GM18508 (cell line): ENCODE results near the gene PRKN.

Experiments
- ATAC-seq: cut with Tn5 transposase; IDR thresholded peaks from one replicate; pipeline ENCODE4 v1.9.1; 2021; ENCODE audit warnings: moderate number of reproducible peaks; ENCODE audit not compliant: insufficient read depth, unreplicated experiment

The PRKN gene

GRCh38 chr6:162478192-162478671, 249.3 kb downstream of the PRKN start:
- ATAC-seq = peak; percentile 54

- ATAC-seq = no peak
These were observed 252.8 kb downstream of the PRKN start for GRCh38 chr6:162474722-162475121.

GRCh38 chr6:162471842-162472241, 255.7 kb downstream of the PRKN start:
- ATAC-seq = no peak

- no peak for ATAC-seq
These were observed 259.2 kb downstream of the PRKN start for GRCh38 chr6:162468326-162468725.

- no peak for ATAC-seq
These were observed 259.9 kb downstream of the PRKN start for GRCh38 chr6:162467679-162468078.

- no peak for ATAC-seq
These were observed 264.0 kb downstream of the PRKN start for GRCh38 chr6:162463576-162463975.

GRCh38 chr6:162459985-162460384, 267.6 kb downstream of the PRKN start:
- no peak for ATAC-seq

GRCh38 chr6:162450358-162450757, 277.2 kb downstream of the PRKN start:
- no peak for ATAC-seq

GRCh38 chr6:162448294-162448693, 279.3 kb downstream of the PRKN start:
- no peak for ATAC-seq

- ATAC-seq = no peak
These were observed 284.5 kb downstream of the PRKN start for GRCh38 chr6:162443101-162443500.

GRCh38 chr6:162442687-162443086, 284.9 kb downstream of the PRKN start:
- ATAC-seq = no peak

- no peak for ATAC-seq
These were observed 285.6 kb downstream of the PRKN start for GRCh38 chr6:162441991-162442390.

GRCh38 chr6:162438980-162439379, 288.6 kb downstream of the PRKN start:
- no peak for ATAC-seq

GRCh38 chr6:162435071-162435470, 292.5 kb downstream of the PRKN start:
- no peak for ATAC-seq

GRCh38 chr6:162421004-162421403, 306.6 kb downstream of the PRKN start:
- no peak for ATAC-seq

GRCh38 chr6:162416831-162417537, 310.6 kb downstream of the PRKN start:
- ATAC-seq = no peak

GRCh38 chr6:162416307-162416706, 311.3 kb downstream of the PRKN start:
- ATAC-seq = no peak

GRCh38 chr6:162409741-162410691, 317.6 kb downstream of the PRKN start:
- ATAC-seq = no peak

- no peak for ATAC-seq
These were observed 318.6 kb downstream of the PRKN start for GRCh38 chr6:162408826-162409535.

- ATAC-seq = no peak
These were observed 322.6 kb downstream of the PRKN start for GRCh38 chr6:162404951-162405350.

- ATAC-seq = no peak
These were observed 324.5 kb downstream of the PRKN start for GRCh38 chr6:162403031-162403430.
